GM19035 (cell line): ENCODE measurements around the gene BDH2.

Source experiments
- ATAC-seq: cut with Tn5 transposase; IDR thresholded peaks from one replicate; pipeline ENCODE4 v1.9.1; 2021; ENCODE audit not compliant: unreplicated experiment

BDH2 gene

DNA sequence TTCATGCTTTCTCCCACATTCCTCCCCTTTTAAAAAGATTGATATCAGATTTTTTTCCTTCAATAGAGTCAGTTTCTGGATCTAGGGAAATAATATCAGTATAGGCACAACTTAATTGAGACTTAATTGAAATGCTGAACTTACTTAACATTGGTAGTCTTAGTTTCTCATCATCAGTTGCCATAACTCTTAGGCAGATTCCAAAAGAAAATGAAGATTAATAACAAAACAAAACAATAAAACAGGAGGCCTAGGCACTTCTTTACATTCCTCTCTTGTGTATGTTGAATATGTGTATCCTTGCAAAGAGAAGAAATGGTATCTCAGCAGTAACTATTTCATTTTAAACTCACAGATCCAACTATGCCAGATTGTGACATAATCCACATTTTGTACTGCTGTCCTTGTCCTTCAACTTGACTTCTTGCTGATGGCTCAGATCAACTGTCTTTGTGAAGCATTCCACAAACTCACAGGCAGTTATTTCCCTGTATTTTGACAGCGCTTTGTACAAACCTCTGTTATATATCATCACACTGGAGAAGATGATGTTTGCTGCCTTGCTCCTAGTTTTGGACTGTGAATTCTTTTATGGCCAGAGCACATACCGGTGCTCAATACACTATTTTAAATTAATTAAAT is 14.0 kb downstream of the BDH2 start:
- no peak for ATAC-seq

DNA sequence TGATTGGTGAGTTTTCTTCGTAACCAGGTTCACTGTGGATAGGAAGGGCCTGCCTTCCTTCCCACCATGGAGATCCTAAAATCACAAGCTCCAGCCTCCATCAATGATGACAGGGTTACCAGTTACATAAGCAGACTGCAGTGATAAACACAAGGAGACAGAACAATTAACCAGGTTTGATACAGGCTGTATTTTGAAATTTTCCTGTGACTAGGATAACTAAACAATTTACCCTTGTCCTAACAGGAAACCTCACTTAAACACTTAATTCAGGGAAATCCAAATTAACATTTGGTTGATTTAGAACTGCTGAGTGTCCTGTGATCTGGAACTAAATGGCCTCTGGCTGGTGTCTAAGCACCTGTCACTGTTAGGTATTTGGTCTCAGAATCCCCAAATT is 20.0 kb downstream of the BDH2 start:
- ATAC-seq, result no peak

DNA sequence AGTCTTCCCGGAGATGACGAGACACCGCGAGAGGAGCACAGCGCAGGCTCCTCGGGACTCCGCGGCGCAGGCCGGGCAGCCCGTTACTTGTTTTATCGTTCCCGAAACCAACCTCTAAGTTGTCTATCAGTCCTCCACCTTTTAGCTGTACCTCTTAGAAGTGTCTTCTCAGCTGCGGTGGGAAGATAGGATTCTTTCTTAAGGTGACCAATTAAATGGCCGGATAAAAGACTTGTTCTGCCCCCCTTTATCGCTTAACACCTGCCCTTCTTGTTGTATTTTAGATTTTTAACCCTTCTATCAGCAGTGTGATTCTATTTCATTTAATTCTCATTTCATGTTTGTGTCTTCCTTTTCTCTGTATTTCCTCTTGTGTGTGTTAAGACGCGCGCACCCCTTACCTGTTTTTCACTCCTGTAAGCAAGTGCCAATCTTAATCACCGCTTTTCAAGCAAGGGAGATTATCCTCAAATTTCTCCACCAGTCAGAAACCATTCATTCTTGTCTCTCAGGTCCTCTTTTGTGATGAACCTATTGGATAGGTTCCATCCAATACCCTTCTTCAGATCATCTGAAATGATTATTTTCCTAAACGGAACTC is 22.8 kb downstream of the BDH2 start, which contains the start of gene SLC9B2:
SLC9B2 (minus strand) TSS at position 15 of the 601 bp plus-strand sequence. CDS start 9,211 bp downstream, outside the sequence.
- ATAC-seq, result peak; percentile 48

DNA sequence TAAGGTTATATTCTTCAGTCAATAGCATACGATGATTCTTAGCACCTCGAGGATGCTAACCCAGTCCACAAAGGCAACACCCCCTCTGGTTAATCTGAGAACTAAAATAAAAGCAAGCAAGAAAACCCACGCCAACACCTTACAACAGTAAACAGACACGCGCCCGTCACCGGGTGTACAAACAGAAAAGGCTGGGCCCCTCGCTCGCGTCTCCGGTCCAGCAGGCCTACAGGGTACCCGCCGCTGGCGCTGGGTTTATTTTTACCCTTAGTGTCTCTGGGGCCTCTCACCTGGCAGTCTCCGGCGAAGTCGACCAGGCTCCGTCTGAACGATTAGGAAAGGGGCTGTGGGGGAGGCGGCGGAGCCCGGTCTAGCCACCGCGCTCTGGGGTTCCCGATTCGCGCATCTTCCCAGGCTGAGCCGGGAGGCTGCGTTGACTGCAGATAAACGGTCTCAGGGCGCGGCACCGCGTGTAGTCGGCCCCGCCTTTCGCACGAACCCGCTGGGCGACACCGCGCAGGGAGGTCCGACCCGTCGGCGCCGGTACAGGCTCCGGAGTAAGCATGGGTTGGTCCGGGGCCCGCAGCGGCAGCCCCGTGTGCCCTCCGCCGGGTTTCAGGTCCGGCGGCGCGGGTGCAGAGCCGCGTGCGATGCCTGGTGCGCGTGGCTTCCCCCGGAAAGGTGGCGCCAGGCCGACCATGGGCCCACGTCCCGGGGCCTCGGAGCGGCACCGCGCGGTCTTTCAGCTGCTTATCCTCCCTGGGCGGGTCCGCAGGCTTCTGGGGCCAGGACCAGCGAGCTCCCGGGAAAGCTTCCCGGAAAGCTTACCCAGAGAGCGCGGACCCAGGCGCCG is 23.5 kb downstream of the BDH2 start:
- peak; percentile 52 for ATAC-seq

DNA sequence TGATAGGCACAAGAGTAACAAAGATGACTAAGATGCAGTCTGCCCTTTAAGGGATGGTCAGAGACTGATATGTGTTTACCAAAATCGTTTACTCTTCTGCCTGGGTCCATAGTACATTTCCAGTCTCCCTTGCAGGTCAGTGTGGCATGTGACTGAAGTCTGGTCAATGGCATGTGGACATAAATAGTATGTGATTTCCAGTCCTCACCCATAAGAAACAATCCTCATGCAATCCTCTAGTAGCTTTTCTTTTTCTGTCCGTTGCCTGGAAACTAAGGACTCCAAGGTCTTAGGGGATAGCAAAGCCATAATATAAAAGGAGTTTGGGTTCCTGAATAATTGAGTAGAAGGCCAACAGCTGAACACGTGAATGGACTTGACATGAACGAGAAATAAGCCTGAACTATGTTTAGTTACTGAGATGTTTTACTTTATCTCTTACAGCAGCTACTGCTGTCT is 24.2 kb downstream of the BDH2 start:
- ATAC-seq, result peak; percentile 0

DNA sequence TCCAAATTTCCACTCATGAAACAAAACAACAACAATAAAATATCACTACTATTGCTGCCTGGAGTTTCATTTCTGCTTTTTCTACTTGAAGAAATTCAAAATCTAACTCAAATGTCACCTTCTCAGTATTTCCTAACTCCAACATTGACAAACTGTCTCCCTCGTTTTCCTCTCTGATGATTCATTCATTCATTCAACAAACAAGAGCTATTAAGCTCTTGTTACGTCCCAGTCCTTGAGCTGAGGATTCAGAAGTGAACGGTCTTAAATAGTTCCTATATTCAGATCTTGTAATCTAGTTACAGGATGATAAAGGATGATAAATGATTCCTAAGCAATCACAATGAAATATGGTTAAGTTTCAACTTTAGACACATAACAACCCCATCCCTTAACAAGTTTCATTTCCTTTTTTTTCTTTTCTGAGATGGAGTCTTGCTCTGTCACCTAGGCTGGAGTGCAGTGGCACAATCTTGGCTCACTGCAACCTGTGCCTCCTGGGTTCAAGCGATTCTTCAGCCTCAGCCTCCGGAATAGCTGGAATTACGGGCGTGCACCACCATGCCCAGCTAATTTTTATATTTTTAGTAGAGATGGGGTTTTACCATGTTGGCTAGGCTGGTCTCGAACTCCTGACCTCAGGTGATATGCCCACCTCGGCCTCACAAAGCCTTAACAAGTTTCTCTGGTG is 24.7 kb downstream of the BDH2 start:
- ATAC-seq, result peak; percentile 29

DNA sequence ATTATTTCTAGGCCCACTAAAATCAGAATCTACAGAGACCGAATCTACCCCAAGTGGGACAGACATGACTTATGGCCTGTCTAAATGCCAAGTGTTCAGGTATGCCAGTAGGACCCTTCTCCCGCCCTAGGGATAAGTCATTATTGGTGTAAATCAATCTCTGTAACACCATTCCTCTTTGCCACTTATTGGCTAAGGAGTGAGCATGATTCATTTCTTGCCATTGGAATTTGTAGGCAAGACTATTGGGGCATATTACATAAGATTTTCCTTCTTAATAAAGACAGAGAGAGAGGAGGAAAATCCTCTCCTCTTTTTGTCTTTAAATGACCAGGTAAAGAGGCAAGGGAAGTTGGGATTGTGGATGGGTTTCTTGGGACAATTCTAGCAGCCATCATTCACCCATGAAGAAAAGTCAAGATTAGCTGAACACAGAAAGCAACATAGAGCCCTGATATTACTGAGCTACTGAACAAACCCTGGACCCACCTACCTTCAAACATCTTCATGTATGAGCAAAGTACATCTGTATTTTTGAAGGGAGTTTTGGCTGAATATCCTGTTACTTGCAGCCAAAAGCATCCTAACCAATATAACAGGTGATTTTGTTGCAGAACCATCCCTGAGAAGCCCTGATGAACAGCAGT is 25.7 kb downstream of the BDH2 start:
- no peak for ATAC-seq

DNA sequence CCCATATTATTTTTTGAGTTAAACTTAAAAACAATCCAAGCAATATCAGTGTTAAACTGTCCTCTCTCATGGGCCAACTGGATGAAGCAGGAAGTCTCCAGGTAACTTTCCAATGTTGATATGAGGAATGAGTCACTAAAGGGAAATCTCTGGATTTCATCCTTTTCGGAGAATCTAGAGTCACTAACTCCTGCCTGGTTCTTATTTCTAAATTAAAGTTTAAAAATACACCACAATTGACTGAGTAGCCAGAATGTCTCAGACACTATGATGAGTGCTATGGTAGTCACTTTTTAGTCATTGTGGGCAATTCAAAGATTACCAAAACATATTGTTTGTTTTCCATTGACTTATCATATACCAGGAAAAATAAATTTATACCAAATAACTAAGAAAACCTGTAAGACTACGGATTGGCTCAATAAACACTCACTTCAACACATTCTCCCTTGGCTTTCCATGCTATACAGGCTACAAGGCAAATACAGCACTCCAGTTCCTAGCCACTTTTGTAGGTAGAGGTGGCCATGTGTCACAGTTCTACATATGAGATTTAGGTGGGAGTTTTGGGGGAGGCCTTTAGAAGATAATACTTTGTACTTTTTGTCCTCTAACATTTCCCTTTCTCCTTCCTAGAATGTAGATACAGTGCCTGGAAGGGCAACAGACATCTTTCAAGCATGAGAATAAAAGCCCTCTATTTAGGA is 31.6 kb downstream of the BDH2 start:
- ATAC-seq, result no peak

DNA sequence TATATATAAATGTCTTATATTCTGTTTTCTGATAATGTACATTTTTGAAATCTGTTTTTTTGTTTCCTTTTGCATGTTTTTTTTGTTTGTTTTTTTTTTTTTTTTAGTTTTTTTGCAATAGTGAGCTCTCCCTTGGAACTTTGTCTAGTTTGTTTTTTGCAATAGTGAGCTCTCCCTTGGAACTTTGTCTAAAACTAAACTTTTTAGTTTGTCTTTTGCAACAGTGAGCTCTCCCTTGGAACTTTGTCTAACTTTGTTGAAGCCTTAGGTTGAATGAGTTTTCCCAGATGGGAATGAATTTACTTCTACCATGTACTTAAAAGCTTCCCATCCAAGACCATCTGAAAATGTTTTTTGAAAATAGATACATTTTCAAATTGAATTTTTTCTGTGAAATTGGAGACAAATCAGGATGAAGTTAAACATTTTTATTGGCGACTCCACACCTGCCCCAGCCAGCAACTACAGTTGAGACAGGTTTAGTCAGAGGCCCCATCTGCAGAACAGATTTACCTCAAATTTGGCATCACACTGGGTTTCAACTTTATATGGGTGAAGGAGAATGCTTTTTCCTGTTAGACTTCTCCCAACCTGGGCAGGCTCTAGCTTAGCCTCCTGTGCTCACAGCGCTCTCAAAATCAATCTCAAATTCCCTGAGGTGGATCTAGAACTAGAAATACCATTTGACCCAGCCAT is 39.0 kb downstream of the BDH2 start:
- no peak for ATAC-seq

DNA sequence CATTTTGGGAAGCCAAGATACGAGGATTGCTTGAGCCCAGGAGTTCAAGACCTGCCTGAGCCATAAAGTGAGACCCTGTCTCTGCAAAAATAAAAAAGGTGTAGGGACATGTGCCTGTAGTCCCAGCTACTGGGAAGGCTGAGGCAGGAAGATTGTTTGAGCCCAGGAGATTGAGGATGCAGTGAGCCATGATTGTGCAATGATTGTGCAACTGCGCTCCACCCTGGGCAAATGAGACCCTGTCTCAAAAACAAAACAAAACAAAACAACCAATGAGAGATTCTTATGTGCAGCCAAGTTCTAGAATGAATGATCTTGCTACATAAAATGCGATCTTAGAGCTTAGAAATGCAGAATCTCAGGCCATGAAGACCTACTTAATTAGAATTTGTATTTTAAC is 45.6 kb downstream of the BDH2 start:
- no peak for ATAC-seq

DNA sequence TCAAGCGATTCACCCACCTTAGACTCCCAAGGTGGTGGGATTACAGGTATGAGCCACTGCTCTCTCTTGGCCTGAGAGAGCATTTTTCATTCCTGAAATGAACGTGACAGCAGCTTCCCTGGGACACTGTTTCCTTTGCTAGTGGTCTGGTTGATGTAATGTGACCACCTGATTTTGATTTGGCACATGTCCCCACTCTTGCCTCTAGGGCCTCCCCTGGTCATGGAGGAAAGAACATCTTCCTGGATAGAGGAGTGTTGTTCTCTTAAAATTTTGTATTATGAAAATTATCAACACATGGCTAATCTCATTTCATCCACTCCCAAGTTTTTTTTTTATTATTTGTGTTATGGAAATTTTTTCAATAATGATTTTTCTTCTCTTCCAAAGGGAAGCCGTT is 46.9 kb downstream of the BDH2 start:
- no peak for ATAC-seq

DNA sequence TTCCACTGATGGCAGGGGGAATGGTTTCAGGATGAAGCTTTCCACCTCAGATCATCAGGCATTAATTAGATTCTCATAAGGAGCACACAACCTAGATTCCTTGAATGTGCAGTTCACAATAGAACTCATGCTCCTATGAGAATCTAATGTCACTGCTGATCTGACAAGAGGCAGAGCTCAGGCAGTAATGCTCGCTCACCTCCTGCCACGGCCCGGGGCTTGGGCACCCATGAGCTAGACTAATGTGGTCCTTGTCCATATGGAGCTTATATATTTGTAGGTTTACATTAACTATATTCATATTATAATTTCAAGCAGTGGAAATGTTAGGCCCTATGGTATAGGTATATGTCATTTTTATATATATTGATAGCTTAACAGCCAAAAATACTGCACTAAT is 47.5 kb downstream of the BDH2 start:
- ATAC-seq, result no peak

DNA sequence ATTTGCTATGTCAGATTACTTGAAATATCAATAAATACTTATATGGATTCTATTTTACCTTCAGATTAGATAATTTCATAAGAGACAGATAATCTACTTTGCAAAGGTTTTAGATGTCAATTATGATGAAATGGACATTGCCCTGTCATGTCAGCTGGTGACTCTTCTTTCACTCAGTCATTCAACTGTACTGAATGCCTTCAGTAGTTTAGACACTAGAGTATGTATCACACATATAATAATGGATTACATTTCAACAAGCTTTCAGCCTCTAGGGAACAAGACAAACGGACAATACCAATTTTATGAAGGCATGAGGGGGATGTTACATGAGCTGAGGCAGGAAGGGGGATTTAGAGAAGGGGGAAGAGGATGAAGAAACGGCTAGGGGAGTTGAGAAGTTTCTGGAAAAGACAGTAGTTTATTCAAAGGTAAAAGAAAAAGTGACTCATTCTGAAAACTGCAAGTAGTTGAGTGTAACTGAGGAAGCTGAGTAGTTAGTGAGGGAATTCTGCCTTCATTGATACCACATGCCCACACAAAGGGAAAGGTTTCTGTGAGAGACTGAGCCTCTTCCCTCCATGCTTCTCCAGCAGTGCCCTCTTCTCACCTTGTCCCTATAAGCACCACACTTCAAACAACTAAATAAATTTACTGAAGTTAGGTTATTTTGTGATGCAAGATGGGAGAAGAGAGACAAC is 48.7 kb downstream of the BDH2 start:
- no peak for ATAC-seq

DNA sequence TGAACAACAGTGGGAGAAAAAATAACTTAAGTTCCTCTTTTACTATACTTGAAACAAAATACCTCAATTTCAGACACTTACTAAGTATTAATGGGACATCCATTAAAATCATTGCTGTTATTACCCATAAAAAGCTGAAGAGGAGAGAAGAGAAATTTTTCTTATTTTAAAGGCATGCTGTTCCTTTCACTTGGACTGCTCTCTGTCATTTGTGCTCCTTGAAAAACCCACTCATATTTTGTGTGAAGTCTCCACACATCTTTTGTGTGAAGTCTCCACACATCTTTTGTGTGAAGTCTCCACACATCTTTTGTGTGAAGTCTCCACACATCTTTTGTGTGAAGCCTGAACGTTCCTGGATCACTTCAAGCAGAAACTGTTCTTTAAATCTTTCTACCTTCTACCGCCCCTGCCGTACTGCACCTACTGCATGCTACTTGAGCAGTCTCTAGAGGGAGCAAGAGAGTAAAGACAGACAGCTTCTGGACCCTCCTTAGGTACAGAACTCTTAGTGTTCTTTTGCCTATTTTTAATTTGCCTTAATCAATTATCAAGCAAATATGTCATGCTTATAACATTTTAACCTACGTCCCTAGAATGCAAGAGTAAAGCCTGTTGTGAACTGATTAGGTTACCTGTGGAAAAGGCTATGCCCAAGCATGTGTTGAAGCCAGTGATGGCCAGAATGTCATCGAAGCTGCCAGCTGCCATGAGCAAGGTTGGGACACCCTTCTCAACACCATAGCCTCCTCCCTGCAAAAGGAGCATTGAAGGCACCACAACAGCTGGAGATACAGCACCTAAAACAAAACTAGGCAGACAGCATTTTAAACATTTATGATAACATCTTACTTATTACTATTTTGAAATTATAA is 53.0 kb downstream of the BDH2 start:
- peak; percentile 98 for ATAC-seq

DNA sequence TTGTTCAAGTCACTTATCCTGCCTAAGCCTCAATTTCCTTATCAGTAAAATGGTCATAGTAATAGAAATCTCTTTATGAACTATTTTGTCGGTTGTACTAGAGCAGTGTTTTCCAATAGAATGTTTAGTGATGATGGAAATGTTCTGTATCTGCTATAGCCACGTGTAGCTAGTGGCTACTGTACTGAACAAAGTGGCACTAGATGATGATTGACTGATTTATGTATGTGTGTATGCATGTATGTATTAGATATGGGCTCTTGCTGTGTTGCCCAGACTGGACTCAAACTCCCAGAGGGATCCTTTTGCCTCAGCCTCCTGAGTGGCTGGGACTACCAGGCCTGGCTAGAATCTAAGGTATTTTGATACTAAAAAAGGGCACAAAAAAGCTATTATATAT is 55.5 kb downstream of the BDH2 start:
- no peak for ATAC-seq

DNA sequence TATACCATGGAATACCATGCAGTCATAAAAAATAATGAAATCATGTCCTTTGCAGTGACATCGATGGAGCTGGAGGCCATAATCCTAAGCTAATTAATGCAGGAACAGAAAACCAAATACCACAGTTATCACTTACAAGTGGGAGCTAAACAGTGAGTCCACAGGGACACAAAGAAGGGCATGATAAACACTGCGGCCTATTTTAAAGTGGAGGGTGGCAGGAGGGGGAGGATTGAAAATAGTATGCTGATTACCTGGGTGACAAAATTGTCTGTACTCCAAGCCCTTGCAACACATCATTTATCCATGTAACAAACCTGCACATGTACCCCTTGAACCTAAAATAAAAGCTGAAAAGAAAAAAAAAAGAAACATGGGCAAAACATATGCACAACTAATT is 63.5 kb downstream of the BDH2 start:
- ATAC-seq, result no peak

DNA sequence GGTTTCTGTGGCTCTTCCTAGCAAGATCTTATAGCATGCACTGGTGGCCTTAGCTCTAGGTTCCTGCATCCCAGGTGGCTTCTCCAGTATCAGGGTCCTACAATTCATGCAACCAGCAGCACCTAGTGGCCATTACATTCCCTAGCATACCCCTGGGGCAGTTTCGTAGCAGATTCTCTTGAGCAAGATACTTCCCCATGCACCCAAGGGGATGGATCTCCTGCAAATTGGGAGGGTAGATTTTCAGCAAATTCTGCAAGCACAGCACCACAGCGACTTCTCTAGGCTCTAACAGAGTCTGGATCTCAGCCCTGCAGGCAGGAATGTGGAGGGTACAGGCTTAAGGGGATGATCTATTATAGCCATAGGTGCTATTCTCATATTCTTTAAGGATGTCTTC is 67.1 kb downstream of the BDH2 start:
- ATAC-seq, result peak; percentile 60

DNA sequence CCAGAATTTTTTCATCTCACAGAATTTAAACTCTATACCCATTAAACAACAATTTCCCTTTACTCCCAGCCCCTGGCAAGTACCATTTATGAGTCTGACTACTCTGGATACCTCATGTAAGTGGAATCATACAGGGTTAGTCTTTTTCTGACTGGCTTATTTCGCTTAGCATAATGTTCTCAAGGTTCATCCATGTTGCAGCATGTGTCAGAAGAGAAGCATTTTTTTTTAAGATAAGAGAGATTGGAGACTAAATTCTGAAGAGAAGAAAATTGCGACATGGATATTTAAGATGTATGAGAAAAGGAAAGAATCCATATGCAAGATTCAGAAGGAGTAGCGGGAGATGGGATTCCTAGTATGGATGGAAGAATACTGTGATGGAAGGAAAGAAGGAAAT is 68.8 kb downstream of the BDH2 start:
- ATAC-seq, result no peak
